Uterus (tissue), 2 donors: Measurements from ENCODE around the gene STAT1.

ENCODE experiments used
- POLR2A ChIP-seq, 2 donors: fragments of 450-650 bp; IDR thresholded peaks; one replicate each; pipeline ENCODE4 v1.6.1; 2016; ENCODE audit warnings: antibody characterized with exemption in 2 of 2, mild to moderate bottlenecking in 1 of 2, moderate library complexity in 1 of 2
- TF ChIP-seq, protein P1 (sequence below), 4 experiments: fragments of 200-600 bp in 2 of 4; fragments of 450-650 bp in 2 of 4; sonication (generic) in 2 of 4; IDR thresholded peaks; one replicate each; pipeline ENCODE4 v1.5.1; 2016 to 2019; ENCODE audit warnings: antibody characterized with exemption in 4 of 4, mild to moderate bottlenecking in 2 of 4, moderate library complexity in 1 of 4

DNA sequence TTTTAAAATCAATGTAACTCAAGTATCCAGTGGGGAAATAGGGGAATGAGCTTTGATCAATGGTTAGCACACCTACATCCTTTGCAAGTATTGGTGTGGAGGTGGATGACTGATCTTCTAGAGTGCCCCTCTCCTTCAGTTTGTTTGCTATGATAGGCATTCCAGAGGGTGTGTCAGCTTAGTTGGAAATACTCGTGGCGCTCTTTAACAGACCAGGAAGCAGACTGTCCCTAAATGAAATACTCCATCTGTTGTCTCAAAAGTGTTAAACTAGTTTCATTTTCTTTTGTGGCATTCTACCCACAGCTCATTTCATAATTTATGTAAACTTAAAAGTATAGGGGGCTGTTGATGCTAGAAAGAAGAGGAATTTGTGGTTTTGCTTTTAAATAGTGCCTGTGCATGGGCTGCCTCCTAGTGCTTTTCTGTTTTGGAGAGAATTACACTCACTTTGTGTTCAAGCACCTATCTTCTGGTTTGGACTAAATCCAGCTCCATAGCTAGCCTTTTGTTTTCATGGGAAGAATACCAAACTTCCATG, 66.2 kb downstream of the STAT1 start:
- TF ChIP-seq, protein P1, sequence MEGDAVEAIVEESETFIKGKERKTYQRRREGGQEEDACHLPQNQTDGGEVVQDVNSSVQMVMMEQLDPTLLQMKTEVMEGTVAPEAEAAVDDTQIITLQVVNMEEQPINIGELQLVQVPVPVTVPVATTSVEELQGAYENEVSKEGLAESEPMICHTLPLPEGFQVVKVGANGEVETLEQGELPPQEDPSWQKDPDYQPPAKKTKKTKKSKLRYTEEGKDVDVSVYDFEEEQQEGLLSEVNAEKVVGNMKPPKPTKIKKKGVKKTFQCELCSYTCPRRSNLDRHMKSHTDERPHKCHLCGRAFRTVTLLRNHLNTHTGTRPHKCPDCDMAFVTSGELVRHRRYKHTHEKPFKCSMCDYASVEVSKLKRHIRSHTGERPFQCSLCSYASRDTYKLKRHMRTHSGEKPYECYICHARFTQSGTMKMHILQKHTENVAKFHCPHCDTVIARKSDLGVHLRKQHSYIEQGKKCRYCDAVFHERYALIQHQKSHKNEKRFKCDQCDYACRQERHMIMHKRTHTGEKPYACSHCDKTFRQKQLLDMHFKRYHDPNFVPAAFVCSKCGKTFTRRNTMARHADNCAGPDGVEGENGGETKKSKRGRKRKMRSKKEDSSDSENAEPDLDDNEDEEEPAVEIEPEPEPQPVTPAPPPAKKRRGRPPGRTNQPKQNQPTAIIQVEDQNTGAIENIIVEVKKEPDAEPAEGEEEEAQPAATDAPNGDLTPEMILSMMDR (IDR thresholded peaks at IDR 0.05), result no peak
- no peak for TF ChIP-seq POLR2A (IDR thresholded peaks at IDR 0.05)
